HCT116 (cell line): Measurements from ENCODE around the gene ZNF469. TPM values are rescaled to one million over a fixed set of nuclear protein-coding genes. Genes with fewer than 3 reads are reported as not detected.

Experiments used
- ATAC-seq: fragments of 200-7000 bp; cut with Tn5 transposase; 2 replicates; pipeline ENCODE4 v1.9.1; 2020; ENCODE audit warnings: mild to moderate bottlenecking, moderate library complexity
- BruUV-seq: library from RNA; stranded (reverse); fragments of 400-500 nt; replicated peaks from 2 replicates; lab custom pipeline; 2021; lab: Mats Ljungman, UMichigan
- CTCF ChIA-PET: fragments of 300-600 bp; sonication (Branson Sonifier 250); formaldehyde crosslinking; loops from one replicate; lab custom pipeline; 2021; ENCODE audit warnings: antibody characterized with exemption; lab: Charles Lee
- POLR2A ChIA-PET: fragments of 300-600, 350-600 bp; sonication (Branson Sonifier 250); formaldehyde crosslinking; loops from one replicate; lab custom pipeline; 2021; ENCODE audit warnings: antibody characterized with exemption; lab: Charles Lee
- RAD21 ChIA-PET, 2 experiments: fragments of 300-600 bp; sonication (Branson Sonifier 250); formaldehyde crosslinking; loops; one replicate each; lab custom pipeline; 2023; ENCODE audit warnings: low total read pairs in 2 of 2; ENCODE audit not compliant: uncharacterized antibody in 2 of 2, unreplicated experiment in 2 of 2, low non-redundant PET in 1 of 2; lab: Charles Lee
- DNase-seq: peaks from one replicate; pipeline ENCODE4 v3.0.0-alpha.2; 2010; ENCODE audit warnings: low read depth, low spot score
- H2AFZ ChIP-seq: fragments of 200-600 bp; shearing (Covaris generic), sonication (generic); 2 replicates; pipeline ENCODE4 v1.6.1; 2017; ENCODE audit warnings: low read depth, mixed run types, mixed read lengths, antibody characterized with exemption, low read length; ENCODE audit not compliant: poor library complexity, severe bottlenecking
- H3K27ac ChIP-seq: 2 replicates; pipeline ENCODE4 v1.5.1; 2012; ENCODE audit warnings: low read depth, low read length
- H3K27me3 ChIP-seq: fragments of 200-600 bp; sonication (generic); 2 replicates; pipeline ENCODE4 v1.6.1; 2016; ENCODE audit warnings: mixed run types, low read length, mixed read lengths; ENCODE audit not compliant: insufficient read depth
- H3K36me3 ChIP-seq, 2 experiments: fragments of 200-500 bp in 1 of 2; fragments of 200-600 bp in 1 of 2; sonication (Bioruptor generic) in 1 of 2; sonication (generic) in 1 of 2; 2 replicates each; pipeline versions ENCODE4 v1.5.1 to v1.6.1; 2014 to 2016; ENCODE audit warnings: low read length in 2 of 2, inconsistent platforms in 1 of 2, mixed read lengths in 1 of 2, mixed run types in 1 of 2; ENCODE audit not compliant: insufficient read depth in 2 of 2, control insufficient read depth in 1 of 2
- H3K4me1 ChIP-seq, 2 experiments: fragments of 200-600 bp in 1 of 2; sonication (generic) in 1 of 2; 2 replicates each; pipeline versions ENCODE4 v1.5.1 to v1.6.1; 2012 to 2017; ENCODE audit warnings: low read length in 2 of 2, inconsistent platforms in 1 of 2, mild to moderate bottlenecking in 1 of 2, mixed read lengths in 1 of 2, mixed run types in 1 of 2, moderate library complexity in 1 of 2; ENCODE audit not compliant: insufficient read depth in 2 of 2, control insufficient read depth in 1 of 2
- H3K4me2 ChIP-seq: fragments of 200-600 bp; sonication (generic); 2 replicates; pipeline ENCODE4 v1.6.1; 2017; ENCODE audit warnings: mixed run types, low read length, mixed read lengths
- H3K4me3 ChIP-seq, 2 experiments: fragments of 200-600 bp in 1 of 2; sonication (generic) in 1 of 2; replicated peaks in 1 of 2; 2 replicates each; pipeline ENCODE4 v1.5.1; 2011 to 2016; ENCODE audit warnings: low read length in 2 of 2, control low read depth in 1 of 2, low read depth in 1 of 2, mild to moderate bottlenecking in 1 of 2, mixed read lengths in 1 of 2, mixed run types in 1 of 2
- H3K79me2 ChIP-seq: fragments of 200-600 bp; sonication (generic); 2 replicates; pipeline ENCODE4 v1.6.1; 2017; ENCODE audit warnings: mild to moderate bottlenecking, mixed run types, low read length, moderate library complexity, mixed read lengths; ENCODE audit not compliant: insufficient read depth
- H3K9ac ChIP-seq: fragments of 200-600 bp; sonication (generic); 2 replicates; pipeline ENCODE4 v1.6.1; 2016; ENCODE audit warnings: low read length, mixed read lengths
- H3K9me2 ChIP-seq: fragments of 200-600 bp; sonication (generic), shearing (Covaris generic); 2 replicates; pipeline ENCODE4 v1.6.1; 2017; ENCODE audit warnings: mixed run types, mild to moderate bottlenecking, moderate library complexity; ENCODE audit not compliant: insufficient read depth
- H3K9me3 ChIP-seq, 2 experiments: fragments of 200-500 bp in 1 of 2; fragments of 200-600 bp in 1 of 2; sonication (Bioruptor generic) in 1 of 2; sonication (generic) in 1 of 2; 2 replicates each; pipeline ENCODE4 v1.6.1; 2014 to 2017; ENCODE audit warnings: low read length in 2 of 2, mixed read lengths in 2 of 2, inconsistent platforms in 1 of 2, low read depth in 1 of 2, mild to moderate bottlenecking in 1 of 2, mixed run types in 1 of 2, moderate library complexity in 1 of 2; ENCODE audit not compliant: control insufficient read depth in 1 of 2, insufficient read depth in 1 of 2
- H4K20me1 ChIP-seq: fragments of 200-600 bp; sonication (generic), shearing (Covaris generic); 2 replicates; pipeline ENCODE4 v1.6.1; 2017; ENCODE audit warnings: mixed run types, mild to moderate bottlenecking, moderate library complexity; ENCODE audit not compliant: insufficient read depth
- CEBPB ChIP-seq: IDR thresholded peaks from 2 replicates; pipeline ENCODE4 v1.6.1; 2012; ENCODE audit warnings: low read depth
- EZH2 ChIP-seq: fragments of 200-600 bp; sonication (generic); IDR thresholded peaks from 2 replicates; pipeline ENCODE4 v1.6.1; 2017; ENCODE audit warnings: antibody characterized with exemption, mixed run types
- EZH2phosphoT487 ChIP-seq: fragments of 200-600 bp; IDR thresholded peaks from 2 replicates; pipeline ENCODE4 v1.6.1; 2018; ENCODE audit warnings: antibody characterized with exemption, borderline replicate concordance
- POLR2AphosphoS5 ChIP-seq: IDR thresholded peaks from 2 replicates; pipeline ENCODE4 v1.6.1; 2011; ENCODE audit warnings: mild to moderate bottlenecking, low read depth, low read length, moderate library complexity
- RAD21 ChIP-seq: IDR thresholded peaks from 2 replicates; pipeline ENCODE4 v1.6.1; 2012; ENCODE audit warnings: low read depth, mild to moderate bottlenecking
- SP1 ChIP-seq: IDR thresholded peaks from 2 replicates; pipeline ENCODE4 v1.6.1; 2012; ENCODE audit warnings: low read depth
- TCF7L2 ChIP-seq: IDR thresholded peaks from 2 replicates; pipeline ENCODE4 v1.7.0; 2011; ENCODE audit warnings: borderline replicate concordance, inconsistent platforms; ENCODE audit not compliant: insufficient read depth, insufficient read length; ENCODE audit errors: extremely low read depth
- ZFX ChIP-seq: fragments of 450-650 bp; IDR thresholded peaks from 2 replicates; pipeline ENCODE4 v1.6.1; 2017
- intact Hi-C: fragments of 100-400 bp; cut with micrococcal nuclease; formaldehyde crosslinking; loops from 2 replicates; pipeline ENCODE4 v1.10.0; 2022
- total RNA-seq: library from RNA; stranded (reverse); gene quantifications from one replicate; pipeline ENCODE4 v1.2.1, GENCODE V29; 2021; ENCODE audit not compliant: unreplicated experiment
- TF ChIP-seq, protein P1 (sequence below), 3 experiments: fragments of 200-600 bp in 1 of 3; sonication (generic) in 1 of 3; IDR thresholded peaks in 2 of 3; conservative IDR thresholded peaks in 1 of 3; 2 replicates each; pipeline ENCODE4 v1.5.1; 2012 to 2017; ENCODE audit warnings: low read depth in 2 of 3, low read length in 2 of 3, antibody characterized with exemption in 1 of 3, borderline replicate concordance in 1 of 3, control low read depth in 1 of 3, mild to moderate bottlenecking in 1 of 3, mixed read lengths in 1 of 3, mixed run types in 1 of 3, moderate library complexity in 1 of 3; ENCODE audit not compliant: insufficient read depth in 1 of 3
- TF ChIP-seq, protein P2 (sequence below): IDR thresholded peaks from 2 replicates; pipeline ENCODE4 v1.6.1; 2012
- TF ChIP-seq, protein P3 (sequence below): IDR thresholded peaks from 2 replicates; pipeline ENCODE4 v1.6.1; 2012; ENCODE audit warnings: low read depth

The ZNF469 gene
- total RNA-seq, 1 experiment from 2014 or later, result 5.9 TPM

DNA sequence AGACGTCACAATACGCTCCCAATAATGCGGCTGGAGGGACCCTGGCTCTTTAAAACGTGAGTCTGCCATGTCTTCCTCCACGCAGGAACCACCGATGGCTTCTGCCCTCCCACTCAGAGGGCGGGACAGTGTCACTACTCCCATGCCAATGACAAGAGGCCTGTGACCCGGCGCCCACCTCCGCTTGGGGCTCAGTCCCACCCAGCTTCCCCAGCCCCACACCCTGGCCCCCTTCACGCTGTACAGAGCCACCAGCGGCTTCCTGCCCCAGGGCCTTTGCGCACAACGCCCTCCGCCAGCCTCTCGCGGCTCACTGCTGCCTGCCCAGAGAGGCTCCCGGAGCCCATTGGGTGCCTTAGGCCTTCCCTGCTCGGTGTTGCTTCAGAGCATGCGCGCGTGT lies 29.5 kb upstream of the ZNF469 start:
- Histone ChIP-seq H3K27ac (no peak overlapping the region), H4K20me1 (no peaks in the 10 kb centered on the region), H3K9ac (no peak overlapping the region), H3K79me2 (no peaks in the 10 kb centered on the region), H2AFZ (no peak overlapping the region), H3K4me2 (no peak overlapping the region), H3K36me3 (no peaks in the 10 kb centered on the region), H3K4me3 (no peak overlapping the region), H3K27me3 (no peaks in the 10 kb centered on the region), H3K9me2 (no peaks in the 10 kb centered on the region), H3K4me1 (no peaks in the 10 kb centered on the region), H3K9me3 (no peaks in the 10 kb centered on the region)
- CTCF ChIA-PET, result no interaction called here
- RAD21 ChIA-PET, result no interaction called here
- TF ChIP-seq, protein P1, sequence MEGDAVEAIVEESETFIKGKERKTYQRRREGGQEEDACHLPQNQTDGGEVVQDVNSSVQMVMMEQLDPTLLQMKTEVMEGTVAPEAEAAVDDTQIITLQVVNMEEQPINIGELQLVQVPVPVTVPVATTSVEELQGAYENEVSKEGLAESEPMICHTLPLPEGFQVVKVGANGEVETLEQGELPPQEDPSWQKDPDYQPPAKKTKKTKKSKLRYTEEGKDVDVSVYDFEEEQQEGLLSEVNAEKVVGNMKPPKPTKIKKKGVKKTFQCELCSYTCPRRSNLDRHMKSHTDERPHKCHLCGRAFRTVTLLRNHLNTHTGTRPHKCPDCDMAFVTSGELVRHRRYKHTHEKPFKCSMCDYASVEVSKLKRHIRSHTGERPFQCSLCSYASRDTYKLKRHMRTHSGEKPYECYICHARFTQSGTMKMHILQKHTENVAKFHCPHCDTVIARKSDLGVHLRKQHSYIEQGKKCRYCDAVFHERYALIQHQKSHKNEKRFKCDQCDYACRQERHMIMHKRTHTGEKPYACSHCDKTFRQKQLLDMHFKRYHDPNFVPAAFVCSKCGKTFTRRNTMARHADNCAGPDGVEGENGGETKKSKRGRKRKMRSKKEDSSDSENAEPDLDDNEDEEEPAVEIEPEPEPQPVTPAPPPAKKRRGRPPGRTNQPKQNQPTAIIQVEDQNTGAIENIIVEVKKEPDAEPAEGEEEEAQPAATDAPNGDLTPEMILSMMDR (IDR thresholded peaks at IDR 0.05 in 2 of 3, conservative IDR thresholded peaks at IDR 0.05 in 1 of 3; ENCODE audit: borderline replicate concordance in 1 of 3, insufficient read depth in 1 of 3, low read depth in 2 of 3, low read length in 2 of 3), result no peak
- TF ChIP-seq EZH2 (no peak), RAD21 (no peak), ZFX (no peak), TCF7L2 (no peak), POLR2AphosphoS5 (no peak), SP1 (no peak), EZH2phosphoT487 (no peak), CEBPB (no peak)
- TF ChIP-seq, protein P2, sequence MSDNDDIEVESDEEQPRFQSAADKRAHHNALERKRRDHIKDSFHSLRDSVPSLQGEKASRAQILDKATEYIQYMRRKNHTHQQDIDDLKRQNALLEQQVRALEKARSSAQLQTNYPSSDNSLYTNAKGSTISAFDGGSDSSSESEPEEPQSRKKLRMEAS, result no peak
- TF ChIP-seq, protein P3, sequence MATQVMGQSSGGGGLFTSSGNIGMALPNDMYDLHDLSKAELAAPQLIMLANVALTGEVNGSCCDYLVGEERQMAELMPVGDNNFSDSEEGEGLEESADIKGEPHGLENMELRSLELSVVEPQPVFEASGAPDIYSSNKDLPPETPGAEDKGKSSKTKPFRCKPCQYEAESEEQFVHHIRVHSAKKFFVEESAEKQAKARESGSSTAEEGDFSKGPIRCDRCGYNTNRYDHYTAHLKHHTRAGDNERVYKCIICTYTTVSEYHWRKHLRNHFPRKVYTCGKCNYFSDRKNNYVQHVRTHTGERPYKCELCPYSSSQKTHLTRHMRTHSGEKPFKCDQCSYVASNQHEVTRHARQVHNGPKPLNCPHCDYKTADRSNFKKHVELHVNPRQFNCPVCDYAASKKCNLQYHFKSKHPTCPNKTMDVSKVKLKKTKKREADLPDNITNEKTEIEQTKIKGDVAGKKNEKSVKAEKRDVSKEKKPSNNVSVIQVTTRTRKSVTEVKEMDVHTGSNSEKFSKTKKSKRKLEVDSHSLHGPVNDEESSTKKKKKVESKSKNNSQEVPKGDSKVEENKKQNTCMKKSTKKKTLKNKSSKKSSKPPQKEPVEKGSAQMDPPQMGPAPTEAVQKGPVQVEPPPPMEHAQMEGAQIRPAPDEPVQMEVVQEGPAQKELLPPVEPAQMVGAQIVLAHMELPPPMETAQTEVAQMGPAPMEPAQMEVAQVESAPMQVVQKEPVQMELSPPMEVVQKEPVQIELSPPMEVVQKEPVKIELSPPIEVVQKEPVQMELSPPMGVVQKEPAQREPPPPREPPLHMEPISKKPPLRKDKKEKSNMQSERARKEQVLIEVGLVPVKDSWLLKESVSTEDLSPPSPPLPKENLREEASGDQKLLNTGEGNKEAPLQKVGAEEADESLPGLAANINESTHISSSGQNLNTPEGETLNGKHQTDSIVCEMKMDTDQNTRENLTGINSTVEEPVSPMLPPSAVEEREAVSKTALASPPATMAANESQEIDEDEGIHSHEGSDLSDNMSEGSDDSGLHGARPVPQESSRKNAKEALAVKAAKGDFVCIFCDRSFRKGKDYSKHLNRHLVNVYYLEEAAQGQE, result no peak
- BruUV-seq, result no TSS peak
- POLR2A ChIA-PET, result no interaction called here
- no peak for DNase-seq
- ATAC-seq, result no peak
- intact Hi-C loops, result no loop called here
